Daoy (cell line): Measurements from ENCODE around the gene HIPK3. TPM values are rescaled to one million over a fixed set of nuclear protein-coding genes. Genes with fewer than 3 reads are reported as not detected.
"Not testable (repeated sequence)": the region's sequence is repeated elsewhere in the genome, so short reads cannot be mapped to it uniquely, and the experiment has no call there.

ENCODE experiments used
- DNase-seq: peaks from one replicate; pipeline ENCODE4 v3.0.0-alpha.2; 2015; ENCODE audit warnings: low read depth
- total RNA-seq: library from RNA; depleted of rRNA; stranded (reverse); fragments of >200 nt; shearing (Covaris generic); gene quantifications from 2 replicates; pipeline ENCODE4 v1.2.3, GENCODE V29; 2014

HIPK3 gene
- total RNA-seq, 1 experiment from 2014 or later: 39.0 TPM

DNA sequence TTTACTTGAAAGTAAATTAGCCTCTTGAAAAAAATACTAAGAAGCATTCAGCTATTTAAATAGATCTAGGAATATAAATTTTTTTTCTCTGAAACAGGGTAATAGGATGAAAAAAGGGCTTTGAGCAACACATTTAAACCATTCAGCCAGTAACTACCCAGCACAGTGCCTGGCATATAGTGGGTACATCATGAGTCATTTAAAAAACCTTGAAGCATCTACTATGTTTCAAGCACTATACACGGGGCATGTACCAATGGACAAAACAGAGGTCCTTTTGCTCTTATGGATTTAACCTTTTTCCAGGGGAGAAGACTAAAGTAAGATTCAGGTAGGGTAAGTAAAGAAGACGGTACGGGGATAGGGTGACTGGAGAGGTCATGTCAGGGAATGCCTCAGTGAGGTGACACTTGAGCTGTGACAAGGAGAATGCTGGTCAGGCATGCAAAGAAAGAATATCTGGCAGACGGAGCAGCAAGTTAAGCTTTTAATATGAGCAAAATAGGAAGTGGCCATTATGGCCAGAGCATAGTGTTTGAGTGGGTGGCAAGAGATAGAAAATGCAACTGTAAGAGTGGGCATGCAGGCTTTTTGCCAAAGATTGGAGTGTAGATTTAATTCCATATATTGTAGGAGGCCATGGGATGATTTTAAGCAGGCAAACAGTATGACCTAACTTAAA lies 101.1 kb downstream of the HIPK3 start:
- no peak for DNase-seq

- DNase-seq: no peak
Observed at GRCh38 chr11:33360642-33361041, 103.5 kb downstream of the HIPK3 start.

DNA sequence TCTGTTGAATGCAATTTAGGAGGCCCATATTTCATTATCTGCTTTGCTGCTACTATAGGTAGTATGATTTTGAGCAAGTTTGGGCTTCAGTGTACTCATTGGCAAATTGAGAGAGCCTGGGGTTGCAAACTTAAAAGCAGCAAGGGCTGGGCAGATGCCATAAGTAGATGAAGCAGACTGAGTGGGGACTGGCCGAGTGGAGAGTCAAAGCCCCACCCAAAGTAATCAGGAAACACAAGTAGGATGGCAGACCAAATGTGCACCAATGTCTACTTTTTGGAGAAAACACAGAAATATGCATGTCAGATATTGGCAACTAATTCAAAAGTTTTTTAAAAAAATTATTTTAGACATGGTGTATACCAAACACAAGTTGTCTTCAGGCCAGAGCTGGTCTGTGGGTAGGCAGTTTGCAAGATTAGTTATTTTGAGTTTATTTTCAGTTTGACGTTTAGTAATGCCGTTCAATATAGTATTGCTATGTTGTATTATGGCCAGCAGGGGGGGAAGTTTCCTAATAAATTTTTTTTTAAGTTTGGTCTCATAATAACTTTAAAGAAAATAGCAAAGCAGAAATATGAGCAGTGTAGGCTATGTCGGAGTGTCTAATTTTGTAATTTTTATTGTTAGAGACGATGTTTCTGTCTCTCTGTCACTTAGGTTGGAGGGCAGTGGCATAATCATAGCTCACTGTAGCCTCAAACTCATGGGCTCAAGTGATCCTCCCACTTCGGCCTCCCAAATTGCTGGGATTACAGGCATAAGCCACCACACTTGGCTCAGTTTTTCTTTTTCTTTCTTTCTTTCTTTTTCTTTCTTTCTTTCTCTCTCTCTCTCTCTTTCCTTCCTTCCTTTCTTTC lies 105.1 kb downstream of the HIPK3 start:
- DNase-seq: no peak

DNA sequence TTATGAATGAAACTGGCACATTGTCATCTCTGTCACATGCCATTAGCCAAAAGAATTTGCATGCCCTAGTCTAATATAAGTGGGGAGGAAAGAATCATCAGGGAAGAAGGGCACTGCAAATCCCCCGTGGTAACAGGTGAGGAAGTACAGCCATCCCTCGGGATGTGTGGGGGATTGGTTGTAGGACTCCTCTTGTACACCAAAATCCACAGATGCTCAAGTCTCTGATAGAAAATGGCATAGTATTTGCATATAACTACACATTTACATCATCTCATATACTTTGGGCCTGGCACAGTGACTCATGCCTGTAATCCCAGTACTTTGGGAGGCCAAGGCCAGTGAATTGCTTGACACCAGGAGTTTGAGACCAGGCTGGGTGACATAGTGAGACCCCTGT lies 109.7 kb downstream of the HIPK3 start:
- no peak for DNase-seq

DNA sequence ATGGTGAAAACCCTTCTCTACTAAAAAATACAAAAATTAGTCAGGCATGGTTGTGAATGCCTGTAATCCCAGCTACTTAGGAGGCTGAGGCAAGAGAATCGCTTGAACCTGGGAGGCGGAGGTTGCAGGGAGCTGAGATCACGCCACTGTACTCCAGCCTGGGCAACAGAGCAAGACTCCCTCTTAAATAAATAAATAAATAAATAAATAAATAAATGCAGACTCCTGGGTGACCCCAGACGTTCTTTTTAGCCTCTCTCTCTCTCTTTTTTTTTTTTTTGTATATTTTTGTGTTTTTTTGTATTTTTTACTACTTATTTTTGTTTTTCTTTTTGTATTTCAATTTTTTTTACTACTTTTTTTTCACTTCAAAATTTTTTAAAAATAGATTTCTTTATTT lies 111.3 kb downstream of the HIPK3 start:
- DNase-seq: not testable (repeated sequence)

DNA sequence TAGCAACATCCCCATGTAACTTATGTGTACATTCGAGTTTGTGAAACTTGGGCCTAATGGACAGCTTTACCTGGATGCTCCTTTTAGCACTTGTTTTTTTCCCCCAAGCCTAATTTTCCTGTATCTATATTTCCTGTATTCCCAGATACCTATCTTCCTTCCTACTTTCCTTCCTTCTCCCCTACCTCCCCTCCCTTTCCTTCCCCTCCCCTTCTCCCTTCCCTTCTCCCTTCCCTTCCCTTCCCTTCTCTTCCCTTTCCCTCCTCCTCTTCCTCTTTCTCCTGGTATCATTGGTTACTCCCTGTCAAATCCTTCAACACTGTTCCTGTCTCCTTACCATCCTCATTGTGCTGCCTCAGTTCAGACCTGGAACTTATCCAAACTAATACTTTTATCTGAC lies 111.8 kb downstream of the HIPK3 start:
- DNase-seq: no peak

- no peak for DNase-seq
Observed at GRCh38 chr11:33373636-33374035, 116.5 kb downstream of the HIPK3 start.

DNA sequence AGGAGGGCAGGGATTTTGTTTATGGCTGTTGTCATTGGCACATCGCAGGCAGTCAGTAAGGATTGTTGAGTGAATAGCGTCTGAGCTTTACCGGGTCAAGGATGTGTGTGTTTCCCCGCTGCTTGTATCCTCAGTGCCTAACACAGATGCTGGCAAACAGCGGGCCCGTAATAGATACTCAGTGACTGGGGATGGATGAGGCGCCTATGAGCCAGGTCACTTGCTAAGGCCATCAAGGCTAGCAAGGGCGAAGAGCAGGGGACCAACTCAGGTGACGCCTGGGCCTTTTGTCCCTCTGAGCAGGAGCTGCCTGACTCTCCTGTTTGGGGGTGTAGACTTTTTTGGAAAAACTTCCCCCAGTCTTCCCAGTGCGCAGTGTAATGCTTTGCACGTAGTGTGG lies 118.1 kb downstream of the HIPK3 start:
- DNase-seq: no peak

DNA sequence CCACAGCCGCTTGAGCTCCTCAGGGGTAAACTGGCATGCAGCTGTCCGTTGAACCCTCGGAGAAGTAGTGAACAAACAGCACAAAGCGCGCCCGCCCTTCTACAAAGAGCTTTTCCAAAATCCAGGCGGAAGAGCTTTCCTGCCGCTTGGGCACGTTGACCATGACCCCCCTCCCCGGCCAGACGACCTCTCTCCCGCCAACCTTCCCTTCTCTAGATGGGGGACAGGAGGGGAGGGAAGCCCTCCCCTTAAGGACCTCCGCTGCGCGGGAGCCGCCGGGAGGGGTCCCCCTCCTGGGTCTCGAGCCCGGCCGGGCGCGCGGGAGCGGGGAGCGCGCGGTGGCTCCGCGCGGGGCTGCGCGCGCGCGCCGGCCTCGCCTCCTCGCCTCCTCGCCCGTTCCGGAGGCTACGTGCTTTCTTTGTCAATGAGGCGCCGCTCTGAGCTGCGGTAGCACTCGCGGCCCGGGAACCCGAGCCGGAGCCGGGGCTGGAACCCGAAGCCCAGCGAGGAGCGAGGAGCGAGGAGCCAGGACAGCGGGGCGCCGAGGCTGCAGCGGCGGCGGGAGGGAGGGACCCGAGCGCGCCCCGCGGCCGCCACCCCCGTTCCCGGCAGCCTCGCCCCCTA lies 118.6 kb downstream of the HIPK3 start, which contains the start of gene KIAA1549L:
TSS of gene KIAA1549L (plus strand) at position 421 of the 624 bp plus-strand sequence.
- DNase-seq: peak; percentile 50

GRCh38 chr11:33376331-33377310 lies 119.4 kb downstream of the HIPK3 start:
- peak; percentile 50 for DNase-seq

- DNase-seq: no peak
Observed at GRCh38 chr11:33377412-33378370, 120.5 kb downstream of the HIPK3 start.

DNA sequence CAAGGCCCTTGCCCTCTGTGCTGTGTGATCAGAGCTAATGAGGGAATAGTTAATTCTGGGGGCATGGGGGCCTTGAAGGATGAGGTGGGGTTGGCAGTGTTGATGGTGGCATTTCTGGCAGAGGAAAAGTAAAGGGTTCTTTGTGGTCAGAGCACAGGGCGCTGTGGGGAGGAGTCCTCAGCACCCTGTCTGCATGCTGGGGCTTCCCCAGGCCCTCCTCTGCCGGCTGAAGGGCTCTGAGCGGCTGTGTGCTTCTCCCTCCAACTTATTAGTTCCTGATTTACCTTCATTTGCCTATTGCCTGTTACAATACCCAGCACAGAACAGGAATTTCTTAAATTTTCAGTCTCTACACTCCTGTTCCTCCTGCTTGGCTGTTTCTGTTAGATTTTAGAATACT lies 122.8 kb downstream of the HIPK3 start:
- DNase-seq: no peak

- DNase-seq: no peak
Observed at GRCh38 chr11:33383075-33383919, 126.1 kb downstream of the HIPK3 start.

DNA sequence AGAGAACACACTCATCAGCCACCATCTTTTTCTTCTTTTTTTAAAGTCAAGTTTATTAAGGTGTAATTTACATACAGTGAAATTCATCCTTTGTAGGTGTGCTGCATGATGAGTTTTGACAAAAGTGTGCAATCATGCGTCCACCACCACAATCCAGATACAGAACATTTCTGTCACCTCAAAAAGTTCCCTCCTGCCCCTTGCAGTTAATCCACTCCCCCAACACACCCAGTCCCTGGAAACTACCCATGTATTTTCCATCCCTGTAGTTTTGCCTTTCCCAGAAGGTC lies 126.7 kb downstream of the HIPK3 start:
- no peak for DNase-seq

- DNase-seq: no peak
Observed at GRCh38 chr11:33384220-33384619, 127.0 kb downstream of the HIPK3 start.

DNA sequence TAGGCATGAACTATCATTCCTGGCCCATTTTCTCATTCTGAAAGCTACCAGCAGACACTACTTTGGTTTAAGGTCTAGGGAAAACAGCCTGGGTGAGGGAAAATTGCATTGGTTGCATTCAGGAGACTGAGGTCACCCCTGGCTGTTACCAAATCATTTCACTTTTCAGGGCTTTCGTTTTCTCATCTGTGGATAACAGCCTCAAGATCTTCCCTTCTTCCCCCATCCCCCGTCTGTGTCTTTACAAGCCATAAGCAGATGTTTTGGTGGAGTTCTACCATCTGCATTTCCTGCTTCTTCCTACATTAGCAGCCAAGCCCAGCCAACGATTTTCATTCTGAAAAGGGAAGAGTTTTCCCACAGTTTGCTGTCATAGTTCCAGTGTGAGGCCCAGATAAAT lies 130.4 kb downstream of the HIPK3 start:
- no peak for DNase-seq

- DNase-seq: peak; percentile 37
Observed at GRCh38 chr11:33387996-33388395, 130.8 kb downstream of the HIPK3 start.

- no peak for DNase-seq
Observed at GRCh38 chr11:33388793-33389525, 131.8 kb downstream of the HIPK3 start.

- DNase-seq: no peak
Observed at GRCh38 chr11:33389635-33390034, 132.5 kb downstream of the HIPK3 start.
